ENCODE measurements around the gene THBS4.

Gene THBS4

DNA sequence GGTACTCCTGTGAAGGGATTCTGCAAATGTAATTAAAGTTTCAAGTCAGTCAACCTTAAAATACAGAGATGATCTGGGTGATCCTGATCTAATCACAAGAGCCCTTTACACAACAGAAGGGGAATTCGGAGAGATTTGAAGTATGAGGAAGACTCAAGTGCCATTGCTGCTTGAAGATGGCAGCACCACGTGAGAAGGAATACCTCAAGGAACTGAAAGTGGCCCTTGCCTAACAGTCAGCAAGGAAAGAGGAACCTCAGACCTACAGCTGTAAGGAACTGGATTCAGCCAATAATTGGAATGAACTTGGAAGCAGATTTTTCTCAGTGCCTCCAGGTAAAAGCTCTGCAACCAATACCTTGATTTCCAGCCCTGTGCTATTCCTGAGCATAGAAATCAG lies 87.4 kb downstream of the THBS4 start:
- TF ChIP-seq, protein P1, sequence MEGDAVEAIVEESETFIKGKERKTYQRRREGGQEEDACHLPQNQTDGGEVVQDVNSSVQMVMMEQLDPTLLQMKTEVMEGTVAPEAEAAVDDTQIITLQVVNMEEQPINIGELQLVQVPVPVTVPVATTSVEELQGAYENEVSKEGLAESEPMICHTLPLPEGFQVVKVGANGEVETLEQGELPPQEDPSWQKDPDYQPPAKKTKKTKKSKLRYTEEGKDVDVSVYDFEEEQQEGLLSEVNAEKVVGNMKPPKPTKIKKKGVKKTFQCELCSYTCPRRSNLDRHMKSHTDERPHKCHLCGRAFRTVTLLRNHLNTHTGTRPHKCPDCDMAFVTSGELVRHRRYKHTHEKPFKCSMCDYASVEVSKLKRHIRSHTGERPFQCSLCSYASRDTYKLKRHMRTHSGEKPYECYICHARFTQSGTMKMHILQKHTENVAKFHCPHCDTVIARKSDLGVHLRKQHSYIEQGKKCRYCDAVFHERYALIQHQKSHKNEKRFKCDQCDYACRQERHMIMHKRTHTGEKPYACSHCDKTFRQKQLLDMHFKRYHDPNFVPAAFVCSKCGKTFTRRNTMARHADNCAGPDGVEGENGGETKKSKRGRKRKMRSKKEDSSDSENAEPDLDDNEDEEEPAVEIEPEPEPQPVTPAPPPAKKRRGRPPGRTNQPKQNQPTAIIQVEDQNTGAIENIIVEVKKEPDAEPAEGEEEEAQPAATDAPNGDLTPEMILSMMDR (IDR thresholded peaks at IDR 0.05; ENCODE audit: insufficient read depth, low read depth, low read length, missing control alignments): no peak
- DNase-seq (ENCODE audit: low read depth): no peak
- H3K4me3 ChIP-seq (ENCODE audit: low read depth, low read length): no peak overlapping the region

GRCh38 chr5:80124121-80124918 lies 89.2 kb downstream of the THBS4 start:
- no peak overlapping the region for H3K4me3 ChIP-seq (ENCODE audit: low read depth, low read length)
- TF ChIP-seq, protein P1 (IDR thresholded peaks at IDR 0.05; ENCODE audit: insufficient read depth, low read depth, low read length, missing control alignments): no peak
- DNase-seq (ENCODE audit: low read depth): no peak

DNA sequence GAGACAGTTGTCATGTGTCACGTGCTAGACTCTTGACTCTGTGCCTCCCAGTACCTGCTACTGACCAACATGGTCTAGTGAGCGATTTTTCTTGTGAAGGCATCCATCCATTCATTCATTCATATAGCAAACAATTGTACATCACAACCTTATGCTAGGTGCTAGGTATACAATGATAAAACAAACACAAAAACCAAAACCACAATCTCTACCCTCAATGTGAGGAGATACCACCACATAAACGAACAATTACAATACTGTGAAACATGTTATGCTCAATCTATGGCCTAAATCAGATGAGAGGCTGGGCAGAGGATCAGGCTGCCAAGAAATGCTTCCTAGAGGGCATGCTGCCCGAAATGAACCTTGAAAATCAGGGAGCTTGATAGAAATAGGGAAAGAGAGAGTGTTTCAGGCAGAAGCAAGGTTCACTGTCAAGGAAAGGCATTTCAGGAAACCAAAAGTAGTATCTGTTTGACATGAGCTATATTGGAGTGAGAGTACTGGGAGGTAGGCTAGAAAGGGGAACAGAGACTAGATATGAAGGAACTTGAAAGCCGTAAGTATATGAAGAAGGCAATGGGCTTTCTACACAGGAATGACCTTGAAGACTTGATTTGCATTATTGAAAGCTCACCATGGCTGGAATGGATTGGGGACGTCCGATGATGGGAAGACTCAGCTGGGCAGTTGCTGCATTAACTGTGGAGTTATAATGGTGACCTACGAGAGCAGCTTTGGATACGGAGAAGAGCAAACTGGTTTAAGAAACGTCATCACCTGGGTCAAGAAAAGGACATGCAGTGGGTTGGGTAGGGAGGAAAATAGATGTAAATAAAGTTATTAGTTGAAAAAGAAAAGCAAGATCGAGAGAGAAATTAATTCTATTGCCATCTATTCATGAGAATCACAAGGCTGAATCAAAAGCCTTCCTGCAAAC lies 90.1 kb downstream of the THBS4 start:
- DNase-seq (ENCODE audit: low read depth): peak; percentile 78
- H3K4me3 ChIP-seq (ENCODE audit: low read depth, low read length): no peak overlapping the region; the same call in 1 of the 2 replicates
- TF ChIP-seq, protein P1 (IDR thresholded peaks at IDR 0.05; ENCODE audit: insufficient read depth, low read depth, low read length, missing control alignments): no peak

- DNase-seq (ENCODE audit: low read depth): peak; percentile 82
- H3K4me3 ChIP-seq (ENCODE audit: low read depth, low read length): no peak overlapping the region
Measured at GRCh38 chr5:80125962-80126480, 90.9 kb downstream of the THBS4 start.

DNA sequence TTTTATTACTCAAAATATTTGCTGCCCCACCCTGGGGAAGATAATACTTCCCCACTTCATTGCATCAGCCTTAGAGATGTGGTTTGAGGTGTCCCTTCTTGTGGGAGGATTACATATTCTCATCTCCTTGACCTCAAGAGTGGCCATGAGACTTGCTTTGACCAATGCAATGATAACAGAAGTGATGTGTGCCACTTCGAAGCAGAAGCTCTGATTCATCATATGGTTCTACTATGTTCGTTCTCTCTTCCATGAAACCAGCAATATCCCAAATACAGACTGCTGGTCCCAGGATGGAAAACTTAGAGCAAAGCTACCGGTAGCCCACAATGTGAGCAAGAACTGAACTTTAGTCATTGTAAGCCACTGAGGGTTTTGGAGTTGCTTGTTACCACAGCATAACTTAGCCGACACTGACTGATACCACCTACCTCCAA lies 92.0 kb downstream of the THBS4 start:
- H3K4me3 ChIP-seq (ENCODE audit: low read depth, low read length): no peak overlapping the region
- TF ChIP-seq, protein P1 (IDR thresholded peaks at IDR 0.05; ENCODE audit: insufficient read depth, low read depth, low read length, missing control alignments): no peak
- DNase-seq (ENCODE audit: low read depth): peak; percentile 31

More at GRCh38 chr5:80125962-80126480, 90.9 kb downstream of the THBS4 start:
- TF ChIP-seq, protein P1 (IDR thresholded peaks at IDR 0.05; ENCODE audit: insufficient read depth, low read depth, low read length, missing control alignments): peak; percentile 11

- no peak overlapping the region for H3K4me3 ChIP-seq (ENCODE audit: low read depth, low read length)
- no peak for DNase-seq (ENCODE audit: low read depth)
- TF ChIP-seq, protein P1 (IDR thresholded peaks at IDR 0.05; ENCODE audit: insufficient read depth, low read depth, low read length, missing control alignments): no peak
Measured at GRCh38 chr5:80128141-80128540, 93.0 kb downstream of the THBS4 start.

All from GM12865 (cell line).